IMR-90 (cell line): Measurements from ENCODE around the gene TMEFF1. TPM values are rescaled to one million over a fixed set of nuclear protein-coding genes. Genes with fewer than 3 reads are reported as not detected.

ENCODE experiments used
- ATAC-seq: fragments of 200-7000 bp; cut with Tn5 transposase; 2 replicates; pipeline ENCODE4 v1.9.1; 2020; ENCODE audit warnings: low read depth, mild to moderate bottlenecking, moderate library complexity
- BruUV-seq: library from RNA; stranded (reverse); fragments of 400-500 nt; replicated peaks from 2 replicates; lab custom pipeline; 2021; lab: Mats Ljungman, UMichigan
- CTCF ChIA-PET: fragments of 300-600 bp; formaldehyde crosslinking; extraction: SDS; loops from one replicate; lab custom pipeline; 2021; ENCODE audit warnings: antibody characterized with exemption; lab: Yijun Ruan, JAX
- POLR2A ChIA-PET: fragments of 300-600 bp; sonication (Branson Sonifier 250); formaldehyde crosslinking; loops from one replicate; lab custom pipeline; 2022; ENCODE audit warnings: antibody characterized with exemption; ENCODE audit not compliant: unreplicated experiment; lab: Charles Lee
- DNase-seq: peaks from one replicate; pipeline ENCODE4 v3.0.0; 2013
- H2AFZ ChIP-seq: replicated peaks from 2 replicates; pipeline ENCODE3; 2013; ENCODE audit warnings: low read length, mild to moderate bottlenecking; ENCODE audit not compliant: poor library complexity
- H2AK5ac ChIP-seq: 2 replicates; pipeline ENCODE4 v1.6.1; 2013; ENCODE audit warnings: low read depth, low read length, inconsistent platforms
- H2AK9ac ChIP-seq: replicated peaks from 2 replicates; pipeline ENCODE3; 2013; ENCODE audit warnings: mild to moderate bottlenecking, low read depth, low read length, moderate library complexity; ENCODE audit not compliant: poor library complexity
- H2BK120ac ChIP-seq: 2 replicates; pipeline ENCODE4 v1.6.1; 2013; ENCODE audit warnings: low read depth, low read length, inconsistent platforms
- H2BK15ac ChIP-seq: 3 replicates; pipeline ENCODE4 v1.6.1; 2013; ENCODE audit warnings: low read depth, low read length, inconsistent platforms
- H2BK20ac ChIP-seq: 2 replicates; pipeline ENCODE4 v1.6.1; 2013; ENCODE audit warnings: low read depth, mild to moderate bottlenecking, inconsistent platforms, low read length, moderate library complexity
- H2BK5ac ChIP-seq: 2 replicates; pipeline ENCODE4 v1.6.1; 2013; ENCODE audit warnings: mild to moderate bottlenecking, low read depth, low read length, inconsistent platforms; ENCODE audit not compliant: poor library complexity, severe bottlenecking
- H3K14ac ChIP-seq: replicated peaks from 2 replicates; pipeline ENCODE4 v1.6.1; 2013; ENCODE audit warnings: low read depth, low read length, inconsistent platforms
- H3K18ac ChIP-seq: 2 replicates; pipeline ENCODE4 v1.6.1; 2013; ENCODE audit warnings: low read depth, low read length, control low read depth
- H3K23ac ChIP-seq: 2 replicates; pipeline ENCODE4 v1.6.1; 2013; ENCODE audit warnings: low read depth, low read length, inconsistent platforms
- H3K27ac ChIP-seq: 2 replicates; pipeline ENCODE4 v1.5.1; 2013; ENCODE audit warnings: mild to moderate bottlenecking, control low read depth, low read length; ENCODE audit not compliant: insufficient read depth
- H3K27me3 ChIP-seq: 2 replicates; pipeline ENCODE4 v1.6.1; 2013; ENCODE audit warnings: low read length; ENCODE audit not compliant: control insufficient read depth, insufficient read depth
- H3K36me3 ChIP-seq: 2 replicates; pipeline ENCODE4 v1.6.1; 2013; ENCODE audit warnings: low read length, mixed read lengths; ENCODE audit not compliant: control insufficient read depth, insufficient read depth
- H3K4ac ChIP-seq: 2 replicates; pipeline ENCODE4 v1.6.1; 2013; ENCODE audit warnings: low read depth, low read length, inconsistent platforms
- H3K4me1 ChIP-seq: 2 replicates; pipeline ENCODE4 v1.6.1; 2013; ENCODE audit warnings: low read length, mixed read lengths; ENCODE audit not compliant: control insufficient read depth, insufficient read depth
- H3K4me2 ChIP-seq: 2 replicates; pipeline ENCODE4 v1.6.1; 2013; ENCODE audit warnings: low read depth, mild to moderate bottlenecking, control low read depth, low read length, moderate library complexity
- H3K4me3 ChIP-seq: 2 replicates; pipeline ENCODE4 v1.5.1; 2013; ENCODE audit warnings: low read depth, mild to moderate bottlenecking, control low read depth, low read length, moderate library complexity; ENCODE audit not compliant: insufficient read depth
- H3K56ac ChIP-seq: 2 replicates; pipeline ENCODE4 v1.6.1; 2013; ENCODE audit warnings: low read length, inconsistent platforms; ENCODE audit not compliant: insufficient read depth; ENCODE audit errors: extremely low read depth
- H3K79me1 ChIP-seq, 2 experiments: 2 replicates each; pipeline ENCODE4 v1.6.1; 2013; ENCODE audit warnings: low read length in 2 of 2, inconsistent platforms in 1 of 2, low read depth in 1 of 2
- H3K9ac ChIP-seq: 2 replicates; pipeline ENCODE4 v1.6.1; 2013; ENCODE audit warnings: low read depth, low read length, control low read depth
- H3K9me1 ChIP-seq: 2 replicates; pipeline ENCODE4 v1.6.1; 2013; ENCODE audit warnings: low read length, inconsistent platforms; ENCODE audit not compliant: insufficient read depth
- H3K9me3 ChIP-seq: 2 replicates; pipeline ENCODE4 v1.6.1; 2013; ENCODE audit warnings: low read length; ENCODE audit not compliant: control insufficient read depth, insufficient read depth
- H4K20me1 ChIP-seq: 2 replicates; pipeline ENCODE4 v1.6.1; 2013; ENCODE audit warnings: low read length, inconsistent platforms; ENCODE audit not compliant: insufficient read depth
- H4K5ac ChIP-seq: 2 replicates; pipeline ENCODE4 v1.6.1; 2013; ENCODE audit warnings: mild to moderate bottlenecking, low read depth, low read length, control low read depth
- H4K8ac ChIP-seq, 2 experiments: 2 replicates each; pipeline ENCODE4 v1.6.1; 2013; ENCODE audit warnings: low read depth in 2 of 2, low read length in 2 of 2, control low read depth in 1 of 2, inconsistent platforms in 1 of 2
- H4K91ac ChIP-seq: 2 replicates; pipeline ENCODE4 v1.6.1; 2013; ENCODE audit warnings: low read depth, low read length, inconsistent platforms; ENCODE audit not compliant: insufficient read depth
- CHD1 ChIP-seq: IDR thresholded peaks from 2 replicates; pipeline ENCODE4 v1.6.1; 2012; ENCODE audit warnings: low read depth, low read length, improper control_type of control experiment
- MAFK ChIP-seq: IDR thresholded peaks from 2 replicates; pipeline ENCODE4 v1.6.1; 2012; ENCODE audit warnings: low read depth, low read length, improper control_type of control experiment
- MXI1 ChIP-seq: IDR thresholded peaks from 2 replicates; pipeline ENCODE4 v1.6.1; 2012; ENCODE audit warnings: low read depth, mild to moderate bottlenecking, low read length, moderate library complexity, borderline replicate concordance
- WGBS, 2 experiments: methylation state at CpG; one replicate each; pipeline versions ENCODE4 v1.1.5 to v1.1.7; 2013; ENCODE audit warnings: missing lambda C conversion rate in 2 of 2; ENCODE audit not compliant: insufficient read length in 1 of 2; ENCODE audit errors: extremely low coverage in 2 of 2; 5-methylcytosine and 5-hydroxymethylcytosine counted together
- dilution Hi-C: fragments of 300-500 bp; cut with HindIII; formaldehyde crosslinking; loops from one replicate; pipeline ENCODE4 v1.14.3; 2018; ENCODE audit warnings: low sequenced_read_pairs; ENCODE audit not compliant: unreplicated experiment
- in situ Hi-C: fragments of 300-500 bp; cut with MboI; formaldehyde crosslinking; loops from 3 replicates; pipeline ENCODE4 v1.14.3; 2019; ENCODE audit warnings: low sequenced_read_pairs, inconsistent platforms, mixed read lengths
- intact Hi-C: fragments of 100-400 bp; cut with micrococcal nuclease; formaldehyde crosslinking; loops from 2 replicates; pipeline ENCODE4 v1.10.0; 2022
- polyA plus RNA-seq, 3 experiments: library from polyadenylated mRNA; depleted of rRNA; stranded (reverse); fragments of >200 nt; gene quantifications; 2 replicates each; pipeline ENCODE4 v1.2.3, GENCODE V29; 2012; ENCODE audit warnings: low replicate concordance in 1 of 3
- total RNA-seq: library from RNA; depleted of rRNA; stranded (reverse); fragments of >200 nt; gene quantifications from 2 replicates; pipeline ENCODE4 v1.2.3, GENCODE V29; 2012
- TF ChIP-seq, protein P1 (sequence below): conservative IDR thresholded peaks from 2 replicates; pipeline ENCODE4 v1.5.1; 2012; ENCODE audit warnings: mild to moderate bottlenecking, low read depth, low read length, improper control_type of control experiment
- TF ChIP-seq, protein P2 (sequence below): fragments of 150-350 bp; IDR thresholded peaks from 2 replicates; pipeline ENCODE4 v1.6.1; 2016; ENCODE audit warnings: low read depth, mild to moderate bottlenecking, low read length, moderate library complexity, borderline replicate concordance

TMEFF1 gene
- total and polyA plus RNA-seq, 2 of the 4 experiments (the other 2 are of a cell fraction): 0.62 to 0.90 TPM

DNA sequence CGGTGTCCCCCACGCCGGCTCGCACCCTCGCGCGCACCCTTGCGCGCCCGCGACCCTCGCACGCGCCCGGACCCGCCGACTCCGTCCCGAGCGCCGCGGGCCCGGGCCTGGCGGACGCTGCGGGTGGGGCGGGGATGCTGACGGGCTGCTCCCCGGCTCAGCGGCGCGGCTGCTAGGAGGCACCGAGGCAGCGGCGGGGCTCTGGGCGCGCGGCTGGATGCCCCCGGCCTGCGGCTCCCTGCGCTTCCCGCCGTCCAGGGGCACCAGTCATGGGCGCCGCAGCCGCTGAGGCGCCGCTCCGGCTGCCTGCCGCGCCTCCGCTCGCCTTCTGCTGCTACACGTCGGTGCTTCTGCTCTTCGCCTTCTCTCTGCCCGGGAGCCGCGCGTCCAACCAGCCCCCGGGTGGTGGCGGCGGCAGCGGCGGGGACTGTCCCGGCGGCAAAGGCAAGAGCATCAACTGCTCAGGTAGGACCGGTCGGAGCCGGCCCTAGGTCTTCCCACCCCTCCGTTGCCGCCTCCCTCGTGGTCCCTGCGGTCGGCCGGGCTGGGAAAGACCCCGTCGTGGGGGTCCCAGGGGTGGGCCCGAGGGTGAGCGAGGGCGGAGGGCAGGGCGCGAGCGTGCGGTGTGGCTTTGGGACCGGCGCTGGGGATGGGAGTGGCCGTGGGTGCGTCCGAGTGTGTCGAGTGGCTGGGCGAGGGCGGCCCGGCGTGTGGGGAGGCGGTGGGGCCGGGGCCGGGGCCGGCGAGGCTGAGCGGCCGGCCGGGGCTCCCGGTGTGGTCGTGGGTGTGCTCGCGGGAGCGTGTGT lies 530 bp downstream of the TMEFF1 start:
- Histone ChIP-seq H3K4ac (no peak overlapping the region), H2BK120ac (no peak overlapping the region), H3K9ac (peak overlapping the region; percentile 69), H3K18ac (no peak overlapping the region; the same call in 1 of the 2 replicates), H3K4me1 (no peaks in the 10 kb centered on the region), H3K56ac (no peak overlapping the region), H2AK9ac (no peak overlapping the region), H3K4me2 (peak overlapping the region; percentile 85), H3K9me3 (no peaks in the 10 kb centered on the region), H2BK15ac (no peak overlapping the region), H3K14ac (no peak overlapping the region), H3K36me3 (no peaks in the 10 kb centered on the region), H4K5ac (no peak overlapping the region), H2AFZ (peak overlapping the region; percentile 91), H3K4me3 (peak overlapping the region; percentile 90), H3K27me3 (no peaks in the 10 kb centered on the region), H3K79me1 (peaks cover 16 to 31% of the 10 kb centered on the region in 2 experiments), H2BK5ac (no peak overlapping the region), H2BK20ac (no peak overlapping the region), H4K20me1 (peaks cover 3% of the 10 kb centered on the region; the same call in 1 of the 2 replicates), H3K23ac (no peak overlapping the region), H4K91ac (no peak overlapping the region), H4K8ac (no peak overlapping the region), H3K9me1 (peaks cover 5% of the 10 kb centered on the region; the same call in 1 of the 2 replicates), H3K27ac (peak overlapping the region; percentile 11; the same call in 1 of the 2 replicates), H2AK5ac (no peak overlapping the region; the same call in 1 of the 2 replicates)
- intact Hi-C loops (loop anchor here (2.0 kb wide), 1 partner anchor 121 kb away; no protein-coding TSS in a partner anchor), dilution Hi-C loops (no loop called here), in situ Hi-C loops (no loop called here)
- no TSS peak for BruUV-seq
- ChIA-PET POLR2A (interaction anchor here (0.6 kb wide), 1 partner anchor 34 kb away, joined by 3 read pairs; no protein-coding TSS in a partner anchor), CTCF (interaction anchor here (0.6 kb wide), 1 partner anchor 116 kb away, joined by 3 read pairs; no protein-coding TSS in a partner anchor)
- TF ChIP-seq MAFK (no peak), MXI1 (0 out of 2 replicates have a peak, but pooled peaks have one; percentile 16), CHD1 (no peak)
- TF ChIP-seq, protein P1, sequence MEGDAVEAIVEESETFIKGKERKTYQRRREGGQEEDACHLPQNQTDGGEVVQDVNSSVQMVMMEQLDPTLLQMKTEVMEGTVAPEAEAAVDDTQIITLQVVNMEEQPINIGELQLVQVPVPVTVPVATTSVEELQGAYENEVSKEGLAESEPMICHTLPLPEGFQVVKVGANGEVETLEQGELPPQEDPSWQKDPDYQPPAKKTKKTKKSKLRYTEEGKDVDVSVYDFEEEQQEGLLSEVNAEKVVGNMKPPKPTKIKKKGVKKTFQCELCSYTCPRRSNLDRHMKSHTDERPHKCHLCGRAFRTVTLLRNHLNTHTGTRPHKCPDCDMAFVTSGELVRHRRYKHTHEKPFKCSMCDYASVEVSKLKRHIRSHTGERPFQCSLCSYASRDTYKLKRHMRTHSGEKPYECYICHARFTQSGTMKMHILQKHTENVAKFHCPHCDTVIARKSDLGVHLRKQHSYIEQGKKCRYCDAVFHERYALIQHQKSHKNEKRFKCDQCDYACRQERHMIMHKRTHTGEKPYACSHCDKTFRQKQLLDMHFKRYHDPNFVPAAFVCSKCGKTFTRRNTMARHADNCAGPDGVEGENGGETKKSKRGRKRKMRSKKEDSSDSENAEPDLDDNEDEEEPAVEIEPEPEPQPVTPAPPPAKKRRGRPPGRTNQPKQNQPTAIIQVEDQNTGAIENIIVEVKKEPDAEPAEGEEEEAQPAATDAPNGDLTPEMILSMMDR: no peak
- TF ChIP-seq, protein P2, sequence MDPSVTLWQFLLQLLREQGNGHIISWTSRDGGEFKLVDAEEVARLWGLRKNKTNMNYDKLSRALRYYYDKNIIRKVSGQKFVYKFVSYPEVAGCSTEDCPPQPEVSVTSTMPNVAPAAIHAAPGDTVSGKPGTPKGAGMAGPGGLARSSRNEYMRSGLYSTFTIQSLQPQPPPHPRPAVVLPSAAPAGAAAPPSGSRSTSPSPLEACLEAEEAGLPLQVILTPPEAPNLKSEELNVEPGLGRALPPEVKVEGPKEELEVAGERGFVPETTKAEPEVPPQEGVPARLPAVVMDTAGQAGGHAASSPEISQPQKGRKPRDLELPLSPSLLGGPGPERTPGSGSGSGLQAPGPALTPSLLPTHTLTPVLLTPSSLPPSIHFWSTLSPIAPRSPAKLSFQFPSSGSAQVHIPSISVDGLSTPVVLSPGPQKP: no peak
- DNase-seq (peak; percentile 29), ATAC-seq (peak; percentile 86)
- WGBS, 2 experiments: 0% methylated on average over 56 of the region's 108 CpGs; no CpG with 5 or more reads in 1 of the 2 experiments
